GF-D8 (cell line): Measurements from ENCODE around the gene HMX1.

ENCODE experiments used
- DNase-seq: peaks from one replicate; lab custom pipeline; 2025; lab: John Stamatoyannopoulos, UW

HMX1 gene

DNA sequence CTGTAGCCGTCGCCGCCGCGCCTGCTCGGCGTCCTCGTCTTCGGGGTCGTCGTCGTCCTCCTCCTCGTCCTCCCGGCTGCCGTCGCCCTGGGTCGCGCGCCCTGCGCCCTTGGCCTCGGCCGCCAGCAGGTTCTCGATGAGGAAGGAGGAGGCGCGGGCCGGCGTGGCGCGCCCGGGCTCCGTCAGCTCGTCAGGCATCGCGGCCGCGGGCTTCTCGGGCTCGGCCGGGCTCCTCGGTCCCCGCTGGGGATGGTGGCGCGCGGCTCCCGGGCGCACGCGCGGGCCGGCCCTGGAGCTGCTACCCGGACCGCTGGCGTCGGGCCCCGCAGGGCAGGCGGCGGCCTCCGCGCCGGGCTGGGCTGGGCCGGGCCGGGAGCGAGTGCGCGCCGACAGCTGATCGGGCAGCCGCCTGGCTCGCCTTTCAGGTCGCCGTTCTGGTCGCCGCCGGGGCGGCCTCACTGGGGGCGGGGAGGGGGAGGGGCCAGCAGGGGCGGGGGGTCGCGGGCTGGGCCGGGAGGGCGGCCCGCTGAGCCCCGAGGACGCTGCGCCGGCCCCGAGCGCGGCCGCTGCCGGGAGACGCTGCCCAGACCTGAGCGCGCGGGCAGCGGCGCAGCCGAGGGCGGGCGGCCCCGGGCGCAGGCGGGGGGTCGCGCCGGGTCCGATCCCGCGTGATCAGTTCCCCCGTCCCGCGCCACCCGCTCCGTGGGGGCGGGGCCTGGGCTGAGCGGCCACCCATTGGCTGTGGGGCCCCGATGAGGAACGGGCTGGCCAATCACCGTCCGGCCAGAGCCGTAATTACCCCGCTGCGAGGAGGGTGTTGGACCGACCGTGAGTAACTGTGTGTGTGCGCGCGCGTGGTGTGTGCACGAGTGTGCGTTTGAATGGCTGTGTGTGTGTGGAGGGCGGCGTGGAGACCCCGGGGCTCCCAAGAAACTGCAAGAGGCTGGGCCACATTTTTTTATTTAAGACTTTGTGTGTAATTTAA lies at the start of gene HMX1:
TSS of gene HMX1 (minus strand) at position 423 of the 985 bp plus-strand sequence. CDS start at position 198, 225 bp downstream.
- no peak for DNase-seq

DNA sequence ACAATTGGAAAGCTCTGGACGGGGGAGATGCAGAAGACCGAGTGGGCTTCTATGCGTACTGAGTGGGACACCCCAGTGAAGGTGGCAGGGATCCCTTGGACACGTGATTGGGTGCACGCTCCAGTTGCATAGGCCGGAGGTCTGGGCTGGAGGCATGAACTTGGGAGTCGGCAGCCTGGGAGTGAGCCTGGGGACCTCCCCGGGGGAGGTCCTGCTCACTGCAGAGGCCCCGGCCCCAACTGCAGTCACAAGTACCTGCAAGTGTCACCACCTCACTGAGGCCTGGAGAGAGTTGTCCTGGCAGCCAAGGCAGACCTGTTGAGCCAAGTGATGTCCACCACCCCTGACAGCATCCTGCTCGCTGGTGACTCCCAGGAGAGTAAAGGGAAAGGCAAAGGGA lies 49.3 kb upstream of the HMX1 start:
- DNase-seq: no peak

DNA sequence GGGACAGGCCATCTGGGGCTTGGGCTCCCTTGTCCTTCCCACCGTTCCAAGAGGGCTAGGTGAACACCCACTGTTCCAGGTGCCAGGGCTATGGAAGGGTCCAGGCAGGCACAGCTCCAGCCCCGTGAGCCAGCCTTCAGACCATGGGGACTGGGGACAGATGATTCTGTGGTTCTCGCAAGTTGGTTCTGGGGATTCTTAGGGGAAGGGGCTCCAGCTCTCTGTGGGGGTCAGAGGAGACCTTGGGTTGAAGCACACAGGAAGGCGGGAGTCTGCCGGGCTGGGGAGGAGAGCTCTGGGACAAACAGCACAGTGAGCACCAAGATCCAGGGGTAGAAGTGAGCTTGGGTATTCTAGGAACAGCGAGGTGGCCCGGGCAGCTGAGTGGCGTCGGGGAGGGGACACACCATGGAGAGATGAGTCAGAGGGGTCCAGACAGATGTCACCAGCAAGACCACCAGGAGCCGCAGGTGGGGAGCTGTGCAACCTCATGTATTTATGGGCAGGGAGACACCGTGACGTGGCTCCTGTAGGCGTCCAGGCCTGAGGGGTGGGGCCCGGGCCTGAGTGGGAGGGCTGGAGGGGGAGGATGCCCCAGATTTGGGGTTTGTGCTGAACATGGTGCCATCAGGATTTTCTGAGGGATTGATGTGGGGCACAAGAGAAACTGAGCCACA lies 48.8 kb upstream of the HMX1 start:
- DNase-seq: no peak

DNA sequence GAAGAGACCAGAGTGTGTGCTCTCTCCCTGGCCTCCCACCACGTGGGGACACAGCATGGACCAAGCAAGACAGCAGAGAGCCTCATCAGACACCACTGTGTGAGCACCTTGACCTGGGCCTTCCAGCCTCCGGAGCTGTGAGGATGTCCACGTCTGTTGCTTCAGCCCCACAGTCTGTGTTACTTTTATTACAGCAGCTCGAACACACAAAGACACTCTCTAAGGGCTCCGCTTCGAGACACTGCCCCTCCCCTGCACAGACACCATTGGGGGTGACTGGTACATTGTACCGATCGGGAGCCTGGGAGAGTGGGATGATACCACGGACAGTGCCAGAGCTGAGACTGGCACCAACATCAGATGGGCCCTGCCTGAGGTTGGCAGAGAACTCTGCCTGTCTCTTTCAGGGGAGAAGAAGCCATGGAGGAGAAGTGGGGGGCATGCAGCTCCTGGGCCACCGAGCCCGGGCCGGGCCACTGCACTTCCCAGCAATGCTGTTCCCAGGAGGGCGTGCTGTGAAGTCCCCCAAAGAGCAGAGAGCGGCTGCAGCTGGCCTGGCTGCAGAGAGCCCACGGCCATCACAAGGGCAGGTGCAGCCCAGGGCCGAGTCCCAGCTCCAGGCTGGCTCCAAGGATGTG lies 48.1 kb upstream of the HMX1 start:
- no peak for DNase-seq

DNA sequence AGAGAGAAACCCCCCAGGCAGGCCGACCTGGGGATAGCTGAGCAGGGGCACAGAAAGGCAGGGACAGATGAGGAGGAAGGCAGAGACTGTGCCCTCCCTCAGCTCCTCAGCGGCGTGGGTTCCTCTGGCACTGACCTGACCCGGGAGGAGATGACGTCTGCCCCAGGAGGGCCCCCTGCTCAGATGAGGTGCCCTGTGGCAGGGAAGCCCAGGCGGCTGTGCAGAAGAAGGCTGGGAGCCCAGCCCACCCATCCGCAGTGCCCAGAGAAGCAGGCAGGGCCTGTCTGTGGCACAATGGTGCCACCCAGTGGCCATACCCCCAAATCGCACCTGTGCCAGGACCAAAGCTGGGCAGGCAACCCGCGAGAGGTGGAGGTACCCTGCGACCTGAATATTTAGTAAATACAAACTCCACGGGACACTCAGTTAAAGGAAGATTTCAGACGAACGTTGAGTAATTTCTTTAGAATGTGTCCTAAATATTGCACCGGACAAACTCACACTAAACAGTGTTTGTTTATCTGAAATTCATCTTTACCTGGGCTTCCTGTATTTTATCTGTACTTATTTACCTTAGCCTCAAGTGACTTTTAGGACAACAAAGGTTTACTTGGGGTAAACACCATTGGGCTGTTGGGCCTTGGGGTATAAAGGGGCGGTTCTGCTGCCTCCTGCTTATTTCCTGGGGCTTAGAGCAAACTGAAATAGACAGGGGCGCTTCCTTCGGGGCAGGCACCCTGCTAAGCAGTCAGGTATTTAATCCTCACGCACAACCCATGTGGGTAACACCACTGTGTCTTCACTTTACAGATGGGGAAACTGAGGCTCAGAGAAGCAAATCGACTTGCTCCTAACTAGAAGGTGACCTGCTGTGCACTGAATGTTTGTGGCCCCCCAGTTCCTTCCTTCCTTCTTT lies 46.5 kb upstream of the HMX1 start:
- no peak for DNase-seq

DNA sequence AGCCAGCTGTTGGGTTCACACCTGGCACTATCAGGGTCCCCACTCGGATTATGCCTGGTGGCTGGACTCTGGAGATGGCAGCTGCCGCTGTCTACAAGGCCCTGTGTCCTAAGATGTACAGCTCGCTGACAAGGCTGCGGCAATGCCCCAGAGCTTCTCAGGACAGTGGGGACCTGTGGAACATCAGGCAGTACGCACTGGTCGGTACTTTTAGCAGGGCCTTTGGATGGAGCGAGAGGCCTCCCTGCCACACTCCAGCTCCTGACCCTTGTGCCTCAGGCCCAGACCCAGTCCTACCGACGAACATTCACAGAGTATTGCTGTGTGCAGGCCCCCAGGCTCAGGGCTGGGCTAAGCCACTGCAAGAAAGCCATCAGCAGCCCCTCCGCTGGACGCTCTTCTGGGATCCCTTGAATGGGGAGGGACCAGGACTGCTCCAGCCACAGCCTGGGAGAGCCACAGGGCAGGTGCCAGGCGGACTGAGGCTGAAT lies 45.7 kb upstream of the HMX1 start:
- no peak for DNase-seq

DNA sequence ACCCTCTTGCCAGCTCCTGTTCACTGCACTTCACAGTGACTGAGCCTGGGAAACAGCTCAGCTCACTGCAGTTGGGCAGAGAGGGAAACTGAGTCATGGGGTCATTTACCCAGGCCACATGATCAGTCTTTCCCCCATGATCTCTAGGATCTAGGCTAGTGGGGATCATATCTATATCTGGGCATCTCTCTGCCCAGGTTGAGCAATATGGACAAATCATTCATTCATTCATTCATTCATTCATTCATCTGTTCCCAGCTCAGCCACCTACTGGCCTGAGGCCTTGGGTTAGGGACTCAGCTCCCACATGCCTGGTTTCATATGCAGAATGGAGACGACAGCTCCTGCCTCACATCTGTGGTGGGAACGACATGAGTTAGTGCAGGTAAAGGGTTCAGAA lies 45.3 kb upstream of the HMX1 start:
- DNase-seq: no peak

DNA sequence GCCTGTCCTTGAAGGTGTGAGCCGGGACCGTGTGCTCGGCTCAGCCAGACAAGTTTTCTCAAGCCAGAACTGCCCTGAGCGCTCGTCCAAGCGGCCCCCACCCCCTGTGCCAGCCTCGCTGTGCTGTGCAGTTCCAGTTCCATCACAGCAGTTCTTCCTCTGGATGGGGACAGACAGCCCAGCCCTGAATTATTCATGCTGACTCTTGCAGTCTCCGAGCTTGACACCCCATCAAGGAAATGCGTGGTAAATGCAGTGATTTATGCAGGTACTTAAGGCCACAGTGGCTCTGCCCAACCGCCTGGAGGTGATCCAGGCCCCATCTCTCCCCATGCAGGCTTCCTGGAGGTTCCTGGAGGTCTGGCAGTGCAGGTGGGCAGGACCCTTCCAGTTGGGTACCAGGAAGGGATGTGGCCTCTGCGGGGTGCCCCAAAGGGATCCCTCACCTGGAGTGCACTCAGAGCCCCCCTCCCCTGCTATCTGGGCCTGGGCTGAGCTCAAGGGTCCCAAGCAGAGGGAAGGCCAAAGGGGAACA lies 44.8 kb upstream of the HMX1 start:
- no peak for DNase-seq

DNA sequence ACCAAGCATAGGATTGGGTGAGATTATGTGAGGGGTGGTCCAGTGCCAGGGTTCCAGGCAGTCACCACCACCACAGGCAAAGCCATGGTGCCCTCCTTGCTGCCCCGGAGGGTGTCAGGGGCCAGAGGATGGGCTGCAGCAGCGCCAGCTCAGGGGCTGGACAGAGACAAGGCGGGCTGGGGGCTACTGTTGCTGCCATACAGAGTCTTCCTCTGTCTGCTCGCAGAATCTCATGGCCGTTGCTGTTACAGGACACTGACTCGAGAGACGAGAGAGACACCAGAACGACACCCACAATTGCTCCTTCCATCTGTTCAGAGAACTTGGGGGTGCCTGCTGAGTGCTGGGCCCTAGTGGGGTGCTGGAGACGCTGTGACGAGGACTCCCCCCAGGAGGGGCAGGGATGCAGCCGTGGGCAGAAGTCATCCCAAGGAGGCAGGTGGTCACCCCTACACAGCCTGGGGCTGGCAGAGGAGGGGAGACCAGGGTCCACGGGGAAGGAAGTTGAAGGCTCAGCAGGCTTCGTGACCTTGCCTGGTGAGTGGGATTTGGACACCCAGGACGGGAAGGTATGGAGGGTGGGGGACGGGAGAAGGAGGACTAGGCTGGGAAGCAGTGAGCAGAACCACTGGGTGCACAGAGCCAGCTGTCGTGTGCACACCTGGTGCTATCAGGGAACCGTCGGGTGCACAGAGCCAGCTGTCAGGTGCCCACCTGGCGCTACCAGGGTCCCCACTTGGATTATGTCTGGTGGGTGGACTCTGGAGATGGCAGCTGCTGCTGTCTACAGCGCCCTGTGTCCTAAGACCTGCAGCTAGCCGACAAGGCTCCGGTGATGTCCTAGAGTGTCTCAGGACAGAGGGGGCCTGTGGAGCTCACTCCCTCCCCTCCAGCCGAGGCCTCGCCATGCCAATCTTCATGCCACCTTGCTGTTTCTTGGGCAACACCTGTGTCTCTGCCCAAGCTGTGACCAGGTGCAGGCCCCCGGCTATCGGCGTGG lies 43.9 kb upstream of the HMX1 start:
- no peak for DNase-seq

DNA sequence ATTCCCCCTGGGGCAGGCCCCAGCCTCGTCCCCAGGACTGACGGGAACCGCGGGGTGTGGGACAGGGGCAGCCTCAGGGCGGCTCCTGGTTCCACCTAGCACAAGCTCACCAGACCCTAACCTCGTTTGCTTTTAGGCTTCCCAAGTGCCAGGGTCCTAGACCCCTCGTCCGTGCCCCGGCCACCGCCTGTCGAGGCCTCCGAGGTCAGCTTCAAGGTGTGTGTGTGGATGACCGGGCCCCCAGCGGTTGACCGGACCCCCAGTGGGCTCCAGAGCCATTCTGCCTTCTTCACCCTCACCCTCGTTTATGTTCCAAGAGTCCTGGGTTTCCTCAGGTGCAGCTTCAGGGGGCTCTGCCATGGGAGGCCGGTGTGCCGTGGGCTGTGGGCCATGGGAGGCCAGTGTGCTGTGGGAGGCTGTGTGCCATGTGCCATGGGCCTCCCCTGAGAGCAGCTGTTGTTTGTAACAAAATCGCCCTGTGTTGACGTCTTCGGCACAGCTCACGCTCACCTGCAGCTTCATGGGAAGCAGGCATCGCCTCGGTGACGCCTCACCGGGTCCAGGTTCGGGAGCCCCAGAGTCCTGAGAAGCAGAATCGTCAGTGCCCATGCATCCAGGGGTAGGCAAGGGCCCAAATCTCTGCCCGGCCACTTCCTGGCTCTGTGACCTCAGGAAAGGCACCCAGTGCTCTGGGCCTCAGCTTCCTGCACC lies 43.0 kb upstream of the HMX1 start:
- no peak for DNase-seq

DNA sequence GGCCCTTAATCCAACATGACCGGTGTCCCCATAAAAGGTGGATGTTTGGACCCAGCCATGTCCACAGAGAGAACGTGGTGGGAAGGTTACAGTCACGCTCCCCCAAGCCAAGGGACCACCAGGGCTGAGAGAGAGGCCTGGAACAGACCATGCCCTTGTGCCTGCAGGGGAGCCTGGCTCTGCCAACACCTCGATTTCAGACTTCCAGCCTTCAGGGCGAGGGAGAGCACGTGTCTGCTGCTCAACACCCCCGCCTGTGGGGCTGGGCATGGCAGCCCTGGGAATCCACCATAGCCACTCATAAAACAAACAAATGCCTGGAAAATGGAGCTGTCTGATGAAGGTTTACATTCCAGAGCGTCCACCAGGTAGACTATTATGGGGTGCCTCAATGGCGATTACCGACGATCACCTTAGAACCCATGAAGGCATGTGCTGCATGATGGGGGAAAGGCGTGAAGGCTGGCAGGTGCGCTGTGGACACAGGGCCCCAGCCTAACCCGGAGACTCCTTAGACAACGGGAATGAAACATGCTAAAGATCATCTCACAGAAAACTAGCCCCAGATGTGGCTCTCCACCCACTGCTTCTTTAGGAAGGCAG lies 42.3 kb upstream of the HMX1 start:
- DNase-seq: no peak

DNA sequence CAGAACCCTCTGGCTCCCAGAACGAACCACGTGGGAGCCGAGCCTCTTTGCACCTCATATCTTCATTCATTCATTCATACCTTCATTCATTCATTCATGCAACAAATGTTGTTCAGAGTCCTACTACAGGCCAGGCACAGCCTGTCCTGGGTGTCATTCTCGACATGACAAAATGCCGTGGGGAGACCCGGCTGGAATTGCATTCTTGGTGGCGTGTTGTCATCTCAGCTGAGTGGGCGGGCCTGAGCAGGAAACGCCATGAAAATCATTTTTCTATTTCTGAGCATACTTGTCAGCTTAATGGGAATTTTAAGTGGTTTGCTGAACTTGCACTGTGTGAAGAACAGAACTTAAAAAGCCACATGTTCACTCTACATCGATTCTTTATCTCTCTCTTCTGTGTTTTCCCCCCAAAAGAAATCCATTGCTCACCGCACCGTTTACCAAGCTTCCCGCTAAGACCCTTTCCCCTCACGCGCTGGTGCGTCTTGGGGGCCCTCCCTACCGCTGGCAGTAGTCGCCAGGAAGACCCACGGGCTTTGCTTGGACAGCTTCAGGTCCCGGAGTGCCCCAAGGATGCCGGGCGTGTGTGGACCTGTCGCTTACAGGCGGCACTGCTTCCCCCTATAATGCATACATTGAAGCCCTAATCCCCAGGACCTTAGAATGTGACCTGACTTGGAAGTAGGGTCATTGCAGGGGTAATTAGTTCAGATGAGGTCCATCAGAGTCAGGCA lies 41.6 kb upstream of the HMX1 start:
- DNase-seq: no peak

DNA sequence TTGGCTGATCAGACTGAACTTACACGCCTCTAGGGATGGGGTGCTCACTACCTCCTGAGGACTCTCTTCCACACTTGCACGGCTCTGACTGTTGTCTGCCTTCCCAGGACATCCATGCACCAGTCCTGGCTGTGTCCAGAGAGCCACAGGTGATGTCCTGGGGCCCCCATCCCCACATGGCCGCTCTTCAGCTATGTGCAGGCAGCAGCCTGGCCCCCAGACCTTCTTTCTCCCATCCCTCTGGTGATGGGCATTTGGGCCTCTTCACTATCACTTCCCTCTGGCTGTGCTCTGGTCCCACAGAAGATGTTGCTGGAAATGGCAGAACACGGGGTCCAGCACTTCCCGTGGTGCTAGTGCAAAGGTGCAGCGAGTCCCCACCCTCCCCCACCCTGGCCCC lies 40.9 kb upstream of the HMX1 start:
- no peak for DNase-seq

DNA sequence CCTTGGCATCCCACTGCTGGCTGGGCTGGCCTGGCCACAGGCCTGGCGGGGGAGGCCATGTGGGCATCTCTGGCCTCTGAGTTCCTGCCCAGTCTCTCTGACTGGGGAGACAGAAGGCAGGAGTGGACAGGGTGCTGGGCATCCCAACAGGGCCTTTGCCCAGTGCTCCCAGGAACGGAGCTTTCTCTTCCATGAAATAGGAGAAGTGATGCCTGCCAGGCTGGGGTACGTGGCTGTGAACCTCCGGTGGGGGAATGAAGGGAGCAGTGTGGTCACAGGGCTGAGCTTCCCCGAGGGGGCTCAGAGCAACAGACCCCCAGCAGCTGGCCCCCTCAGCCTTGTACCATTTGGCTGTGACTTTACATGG lies 40.4 kb upstream of the HMX1 start:
- no peak for DNase-seq

DNA sequence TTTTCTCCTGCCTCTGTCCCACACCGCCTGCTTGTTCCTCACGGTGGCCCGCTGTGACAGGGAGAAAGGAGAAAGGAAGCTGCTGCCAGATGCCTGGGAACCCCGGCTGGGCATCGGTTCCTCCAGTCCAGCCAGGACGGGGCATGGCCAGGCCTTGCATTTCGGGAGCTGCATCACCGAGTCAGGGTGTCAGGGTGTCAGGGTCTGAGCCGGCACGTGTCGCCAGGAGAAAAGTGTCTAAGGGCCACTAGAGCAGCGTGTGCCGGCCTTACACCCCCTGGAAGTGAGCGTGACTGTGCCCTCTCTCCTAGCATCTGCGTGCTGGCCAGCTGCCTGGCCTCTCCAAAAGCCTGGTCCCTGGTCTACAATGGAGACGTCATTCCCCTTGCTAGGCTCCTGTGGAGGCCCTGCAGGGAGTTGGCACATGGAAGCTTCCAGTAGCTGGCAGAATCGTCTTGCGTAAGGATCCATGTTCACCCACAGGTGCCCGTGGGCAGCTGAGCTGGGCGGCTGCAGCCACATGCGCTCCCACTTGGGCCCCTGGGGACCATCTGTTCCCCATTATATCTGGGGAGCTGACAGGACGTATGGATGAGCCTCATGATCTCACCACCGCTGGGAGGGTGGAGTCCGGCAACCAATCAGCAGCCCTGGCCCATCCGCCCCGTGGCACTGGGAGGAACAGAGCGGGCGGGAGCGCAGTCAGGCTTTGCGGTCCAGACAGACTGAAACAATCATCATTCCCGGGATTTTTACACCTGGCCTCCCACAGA lies 39.9 kb upstream of the HMX1 start:
- DNase-seq: no peak

DNA sequence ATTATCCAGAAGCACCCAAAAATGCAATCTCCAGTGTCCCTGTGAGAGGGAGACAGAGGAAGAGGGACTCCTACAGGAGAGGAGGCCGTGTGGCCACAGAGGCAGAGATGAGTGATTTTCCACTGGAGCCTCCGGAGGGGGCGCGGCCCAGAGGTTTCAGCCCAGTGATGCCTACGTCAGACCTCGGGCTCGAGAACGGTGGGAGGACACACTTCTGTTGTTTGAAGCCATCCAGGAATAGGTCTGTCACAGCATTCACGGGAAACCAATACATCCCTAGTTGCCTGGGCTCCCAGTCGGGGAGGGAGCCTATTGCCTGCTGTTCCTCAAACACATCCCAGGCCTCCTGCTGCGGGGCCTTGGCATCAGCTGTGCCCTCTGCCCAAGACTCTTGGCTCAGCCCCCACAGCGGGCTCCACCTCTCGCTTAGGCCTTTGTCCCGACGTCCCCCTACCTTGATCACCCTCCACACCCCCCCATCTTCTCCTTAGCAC lies 39.2 kb upstream of the HMX1 start:
- no peak for DNase-seq

DNA sequence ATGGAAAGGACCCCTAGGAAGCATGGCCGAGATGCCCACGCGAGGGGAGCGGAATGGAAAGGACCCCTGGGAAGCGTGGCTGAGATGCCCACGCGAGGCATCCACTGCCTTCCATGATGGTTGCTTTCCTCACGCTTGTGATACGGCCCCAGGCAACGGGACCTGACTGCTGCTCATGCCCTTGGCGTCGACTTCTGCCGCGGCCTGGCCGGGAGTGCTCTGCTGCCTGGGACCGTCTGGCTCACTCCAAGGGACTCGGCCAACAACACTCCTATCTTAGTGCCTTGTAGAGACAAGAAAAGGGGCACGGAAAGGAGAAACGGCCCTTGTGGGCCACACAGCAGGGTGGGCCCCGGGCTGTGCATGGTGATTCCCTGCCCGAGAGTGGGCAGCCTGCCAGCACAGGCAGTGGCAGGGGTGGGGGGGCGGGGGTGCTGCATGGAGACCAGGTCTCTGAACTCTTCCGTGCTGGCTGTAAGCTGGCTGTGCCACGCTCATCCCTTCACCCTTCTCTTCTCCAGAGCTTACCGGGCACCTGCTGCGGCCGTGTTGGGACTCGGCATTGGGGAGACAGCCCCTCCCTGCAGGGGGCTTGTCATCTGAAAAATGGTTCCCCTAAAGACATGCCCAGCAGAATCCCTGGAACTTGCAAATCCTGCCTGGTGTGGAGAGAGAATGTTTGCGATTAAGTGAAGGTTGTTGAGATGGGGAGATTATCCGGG lies 38.6 kb upstream of the HMX1 start:
- no peak for DNase-seq
